KOPT-K1 (cell line): Measurements from ENCODE around the gene ANKMY2.

ENCODE experiments used
- H3K27ac ChIP-seq: fragments of 200-600 bp; sonication (generic); 2 replicates; pipeline ENCODE4 v1.5.1; 2016; ENCODE audit warnings: antibody characterized with exemption, mild to moderate bottlenecking, low read depth, low read length; ENCODE audit not compliant: poor library complexity, severe bottlenecking
- H3K36me3 ChIP-seq: fragments of 200-600 bp; sonication (generic); 2 replicates; pipeline ENCODE4 v1.5.1; 2017; ENCODE audit warnings: antibody characterized with exemption, mild to moderate bottlenecking, low read length, moderate library complexity; ENCODE audit not compliant: insufficient read depth
- H3K9me3 ChIP-seq: fragments of 200-600 bp; sonication (generic); 2 replicates; pipeline ENCODE4 v1.5.1; 2017; ENCODE audit warnings: antibody characterized with exemption, low read length, mild to moderate bottlenecking; ENCODE audit not compliant: insufficient read depth, poor library complexity, severe bottlenecking

The ANKMY2 gene

DNA sequence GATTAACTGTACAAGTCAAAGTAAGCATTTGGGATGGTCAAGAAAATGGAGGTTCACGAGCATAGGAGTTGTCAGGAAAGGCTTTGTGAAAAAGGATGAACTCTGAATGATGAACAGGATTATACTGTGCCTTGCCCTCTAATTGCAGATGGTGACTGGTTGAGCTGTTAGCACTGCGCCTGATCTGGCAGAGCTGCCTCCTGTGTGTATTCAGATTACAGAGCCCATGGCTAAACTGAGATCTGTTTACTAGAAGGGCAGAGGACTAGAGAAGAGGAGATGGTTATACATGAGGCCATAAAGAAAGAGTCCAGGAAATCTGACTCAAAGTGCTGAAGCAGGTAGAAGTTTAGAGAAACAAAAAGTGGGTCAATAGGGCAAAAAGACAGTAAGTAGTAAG lies 89.2 kb downstream of the ANKMY2 start:
- no peaks in the 10 kb centered on the region for H3K9me3 ChIP-seq
- no peaks in the 10 kb centered on the region for H3K36me3 ChIP-seq
- no peak overlapping the region for H3K27ac ChIP-seq

DNA sequence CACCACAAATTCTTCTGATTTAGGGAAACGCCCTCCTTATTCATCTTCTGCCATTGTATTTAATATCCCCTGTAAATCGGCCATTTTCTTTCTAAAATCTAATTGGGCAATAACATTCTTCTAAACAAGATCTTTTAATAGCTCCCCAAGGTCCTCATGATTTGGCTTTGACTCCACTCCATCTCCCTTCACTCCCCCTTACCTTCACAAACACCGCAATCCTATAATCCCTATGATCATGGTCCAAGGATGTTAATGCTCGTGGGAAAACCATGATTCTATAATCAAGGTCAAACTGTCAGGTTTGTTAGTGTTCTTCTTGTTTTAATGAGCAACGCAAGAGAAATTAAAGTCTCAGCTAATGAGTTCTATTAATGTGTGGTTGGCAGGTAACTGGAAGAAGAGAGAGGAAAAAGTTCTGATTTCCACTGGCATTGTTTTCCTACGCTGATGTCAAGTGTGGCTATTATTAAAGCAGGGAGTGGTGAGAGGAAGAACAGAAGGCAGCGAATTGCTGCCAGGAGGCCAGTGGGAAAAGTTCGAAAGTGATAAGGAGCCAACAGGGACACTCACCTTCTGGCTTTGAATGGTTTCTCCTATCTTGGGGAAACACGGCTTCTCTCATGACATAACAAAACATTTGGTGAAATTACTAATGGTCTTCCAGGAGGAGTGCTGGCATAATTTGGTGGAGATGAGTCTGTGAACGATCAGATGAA lies 90.9 kb downstream of the ANKMY2 start:
- no peaks in the 10 kb centered on the region for H3K36me3 ChIP-seq
- H3K9me3 ChIP-seq, result no peaks in the 10 kb centered on the region

DNA sequence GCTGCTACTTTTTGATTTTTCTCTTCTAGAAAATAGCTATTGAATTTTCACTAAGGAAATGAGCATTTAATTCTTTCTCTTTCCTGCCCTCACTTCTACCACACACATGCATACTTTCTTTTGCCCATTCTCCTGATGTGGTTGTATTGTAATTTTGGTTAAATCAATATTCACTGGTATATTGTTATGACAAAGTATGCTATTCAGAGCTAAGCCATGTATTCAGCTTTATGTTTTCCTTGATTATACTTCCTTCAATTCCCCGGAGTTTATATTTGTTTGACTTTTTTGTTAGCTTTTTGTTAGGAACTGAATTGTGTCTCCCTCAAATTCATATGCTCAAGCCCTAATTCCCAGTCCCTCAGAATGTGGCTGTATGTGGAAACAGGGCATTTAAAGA lies 94.9 kb downstream of the ANKMY2 start:
- no peak overlapping the region for H3K27ac ChIP-seq
- H3K36me3 ChIP-seq, result no peaks in the 10 kb centered on the region
- no peaks in the 10 kb centered on the region for H3K9me3 ChIP-seq

More for the DNA sequence above, 90.9 kb downstream of the ANKMY2 start:
- no peak overlapping the region for H3K27ac ChIP-seq
